ENCODE results near the gene SH3BP2. TPM values are rescaled to one million over a fixed set of nuclear protein-coding genes. Genes with fewer than 3 reads are reported as not detected.
"Not testable (repeated sequence)": the region's sequence is repeated elsewhere in the genome, so short reads cannot be mapped to it uniquely, and the experiment has no call there.

Gene SH3BP2
- total RNA-seq, 8 experiments from 2014 or later, result 17.5 to 41.5 (median 24.1) TPM

DNA sequence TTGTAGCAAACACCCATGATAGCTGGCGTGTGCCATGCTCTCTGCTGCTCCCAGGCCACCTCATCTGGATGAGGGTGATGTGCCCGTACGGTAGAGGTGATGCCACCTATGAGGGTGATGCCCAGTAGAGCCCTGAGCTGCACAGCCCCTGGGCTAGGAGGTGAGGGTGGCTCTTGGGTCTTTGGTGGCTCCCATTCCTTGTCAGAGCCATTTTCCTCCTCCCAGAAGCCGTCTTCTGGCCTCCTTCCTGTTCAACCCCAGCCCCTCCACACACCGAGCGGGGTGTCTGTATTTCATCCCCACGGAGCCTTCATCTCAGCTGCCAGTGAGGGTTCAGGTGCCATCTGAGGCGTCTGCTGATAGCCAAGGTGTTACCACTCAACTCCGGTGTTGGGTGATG lies 24.8 kb upstream of the SH3BP2 start:
- no peaks in the 10 kb centered on the region for H3K4me1 ChIP-seq (replicated peaks in 1 of 2)
- ATAC-seq (replicated peaks in 6 of 8), result no peak
- H3K27ac ChIP-seq, result no peak overlapping the region
- in situ Hi-C loops (cut with MboI; ENCODE audit: low pct_unique_long_range_greater_than_20kb in 2 of 9, low sequenced_read_pairs in 9 of 9, unreplicated experiment in 9 of 9), result loop anchor here in 1 of 9 experiments (25.0 kb wide), 1 partner anchor 169 kb away; no protein-coding TSS in a partner anchor
- 79 to 95% (median 89%) methylated on average over 3 to 4 of the region's 9 CpGs; no CpG with 5 or more reads in 7 of the 10 experiments for WGBS, 10 experiments
- H3K4me3 ChIP-seq, result no peak overlapping the region

GRCh38 chr4:2768921-2769336 lies 24.0 kb upstream of the SH3BP2 start:
- ATAC-seq (replicated peaks in 6 of 8), result no peak
- Histone ChIP-seq H3K27ac (no peak overlapping the region), H3K4me1 (replicated peaks in 1 of 2) (no peaks in the 10 kb centered on the region), H3K4me3 (no peak overlapping the region)
- WGBS, 10 experiments, result 49 to 100% (median 73%) methylated on average over 1 to 4 of the region's 15 CpGs; no CpG with 5 or more reads in 4 of the 10 experiments
- in situ Hi-C loops (cut with MboI; ENCODE audit: low pct_unique_long_range_greater_than_20kb in 2 of 9, low sequenced_read_pairs in 9 of 9, unreplicated experiment in 9 of 9), result loop anchor here in 1 of 9 experiments (25.0 kb wide), 1 partner anchor 168 kb away; no protein-coding TSS in a partner anchor

DNA sequence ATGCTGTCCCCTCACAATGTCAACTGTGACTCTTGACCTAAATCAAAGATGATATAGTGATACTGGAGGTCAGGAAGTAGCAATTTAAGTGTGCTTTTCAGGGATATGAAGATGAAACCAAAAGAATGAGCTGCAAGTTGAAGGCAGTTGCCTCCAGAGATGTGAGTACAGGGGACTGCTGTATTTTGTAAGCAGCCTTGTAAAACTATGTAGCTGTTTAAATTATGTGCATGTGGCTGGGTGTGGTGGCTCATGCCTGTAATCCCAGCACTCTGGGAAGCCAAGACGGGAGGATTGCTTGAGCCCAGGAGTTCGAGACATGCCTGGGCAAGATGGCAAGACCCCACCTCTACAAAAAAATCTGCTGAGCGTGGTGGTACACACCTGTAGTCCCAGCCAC lies 21.6 kb upstream of the SH3BP2 start:
- WGBS, 10 experiments, result 0 to 80% (median 72%) methylated on average over 1 to 3 of the region's 3 CpGs; no CpG with 5 or more reads in 7 of the 10 experiments
- Histone ChIP-seq H3K4me3 (no peak overlapping the region), H3K4me1 (replicated peaks in 1 of 2) (no peaks in the 10 kb centered on the region), H3K27ac (no peak overlapping the region)
- peak in 3 of 8 experiments; percentile 95 to 99 (median 99) for ATAC-seq (replicated peaks in 6 of 8)
- in situ Hi-C loops (cut with MboI; ENCODE audit: low pct_unique_long_range_greater_than_20kb in 2 of 9, low sequenced_read_pairs in 9 of 9, unreplicated experiment in 9 of 9), result loop anchor here in 1 of 9 experiments (25.0 kb wide), 1 partner anchor 166 kb away; no protein-coding TSS in a partner anchor

DNA sequence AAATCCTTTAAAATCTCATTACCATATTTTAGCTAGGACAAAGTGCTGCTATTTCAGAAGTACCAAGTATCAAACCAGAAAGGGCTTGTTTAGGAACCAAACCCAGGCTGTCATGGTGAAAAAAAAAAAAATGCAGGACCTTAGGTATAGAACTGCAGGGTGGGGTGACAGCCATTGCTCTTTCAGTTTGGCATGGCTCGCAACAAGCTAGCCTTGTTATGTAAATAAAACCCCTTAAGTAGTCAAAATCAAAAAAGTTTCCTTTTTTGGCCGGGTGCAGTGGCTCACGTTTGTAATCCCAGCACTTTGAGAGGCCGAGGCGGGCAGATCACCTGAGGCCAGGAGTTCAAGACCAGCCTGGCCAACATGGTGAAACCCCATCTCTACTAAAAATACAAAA lies 12.2 kb upstream of the SH3BP2 start:
- H3K27ac ChIP-seq; H3K4me3 ChIP-seq; H3K4me1 ChIP-seq (replicated peaks in 1 of 2); ATAC-seq (replicated peaks in 6 of 8); in situ Hi-C loops (cut with MboI; ENCODE audit: low pct_unique_long_range_greater_than_20kb in 2 of 9, low sequenced_read_pairs in 9 of 9, unreplicated experiment in 9 of 9): not testable (repeated sequence)
- WGBS, 10 experiments, result 60 to 81% (median 68%) methylated on average over 1 to 5 of the region's 5 CpGs; no CpG with 5 or more reads in 4 of the 10 experiments

DNA sequence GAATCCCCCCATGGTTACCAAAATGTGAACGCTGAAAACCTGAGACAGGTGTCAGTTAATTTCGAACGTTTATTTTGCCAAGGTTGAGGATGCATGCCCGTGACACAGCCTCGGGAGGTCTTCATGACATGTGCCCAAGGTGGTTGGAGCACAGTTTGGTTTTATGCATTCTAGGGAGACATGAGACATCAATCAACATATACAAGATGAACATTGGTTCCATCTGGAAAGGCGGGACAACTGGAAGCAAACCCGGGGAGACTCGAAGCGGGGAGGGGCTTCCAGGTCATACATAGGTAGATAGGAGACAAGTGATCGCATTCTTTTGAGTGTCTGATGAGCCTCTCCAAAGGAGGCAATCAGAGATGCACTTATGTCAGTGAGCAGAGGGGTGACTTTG lies 11.0 kb upstream of the SH3BP2 start:
- no peak for ATAC-seq (replicated peaks in 6 of 8)
- in situ Hi-C loops (cut with MboI; ENCODE audit: low pct_unique_long_range_greater_than_20kb in 2 of 9, low sequenced_read_pairs in 9 of 9, unreplicated experiment in 9 of 9), result no loop called here
- H3K27ac ChIP-seq, result no peak overlapping the region
- 42 to 96% (median 84%) methylated on average over 1 to 10 of the region's 10 CpGs; no CpG with 5 or more reads in 2 of the 10 experiments for WGBS, 10 experiments
- H3K4me1 ChIP-seq (replicated peaks in 1 of 2), result no peaks in the 10 kb centered on the region
- H3K4me3 ChIP-seq, result no peak overlapping the region

DNA sequence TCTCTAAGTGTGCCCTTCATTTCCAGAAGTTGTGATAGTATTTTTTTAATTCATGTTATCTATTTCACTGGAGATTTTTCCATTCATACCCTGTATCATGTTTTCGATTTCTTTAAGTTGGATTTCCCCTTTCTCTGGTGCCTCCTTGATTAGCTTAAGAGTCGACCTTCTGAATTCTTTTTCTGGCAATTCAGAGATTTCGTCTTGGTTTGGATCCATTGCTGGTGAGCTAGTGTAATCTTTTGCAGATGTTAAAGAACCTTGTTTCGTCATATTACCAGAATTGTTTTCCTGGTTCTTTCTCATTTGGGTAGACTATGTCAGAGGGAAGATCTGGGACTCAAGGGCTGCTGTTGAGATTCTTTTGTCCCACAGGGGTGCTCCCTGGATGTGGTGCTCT lies 9.1 kb upstream of the SH3BP2 start:
- no peak for ATAC-seq (replicated peaks in 6 of 8)
- Histone ChIP-seq H3K27ac (no peak overlapping the region), H3K4me1 (replicated peaks in 1 of 2) (no peaks in the 10 kb centered on the region), H3K4me3 (no peak overlapping the region)
- 8 to 100% (median 73%) methylated on average over 1 to 4 of the region's 4 CpGs for WGBS, 10 experiments
- in situ Hi-C loops (cut with MboI; ENCODE audit: low pct_unique_long_range_greater_than_20kb in 2 of 9, low sequenced_read_pairs in 9 of 9, unreplicated experiment in 9 of 9), result no loop called here

GRCh38 chr4:2785613-2786012 lies 7.3 kb upstream of the SH3BP2 start:
- H3K4me3 ChIP-seq, result no peak overlapping the region
- peaks cover 0 to under 1% of the 10 kb centered on the region in 2 donors for H3K4me1 ChIP-seq (replicated peaks in 1 of 2)
- in situ Hi-C loops (cut with MboI; ENCODE audit: low pct_unique_long_range_greater_than_20kb in 2 of 9, low sequenced_read_pairs in 9 of 9, unreplicated experiment in 9 of 9), result no loop called here
- H3K27ac ChIP-seq, result no peak overlapping the region
- WGBS, 10 experiments, result 0 to 100% (median 53%) methylated on average over 1 to 4 of the region's 4 CpGs; no CpG with 5 or more reads in 2 of the 10 experiments
- peak in 1 of 8 experiments; percentile 18 for ATAC-seq (replicated peaks in 6 of 8)

DNA sequence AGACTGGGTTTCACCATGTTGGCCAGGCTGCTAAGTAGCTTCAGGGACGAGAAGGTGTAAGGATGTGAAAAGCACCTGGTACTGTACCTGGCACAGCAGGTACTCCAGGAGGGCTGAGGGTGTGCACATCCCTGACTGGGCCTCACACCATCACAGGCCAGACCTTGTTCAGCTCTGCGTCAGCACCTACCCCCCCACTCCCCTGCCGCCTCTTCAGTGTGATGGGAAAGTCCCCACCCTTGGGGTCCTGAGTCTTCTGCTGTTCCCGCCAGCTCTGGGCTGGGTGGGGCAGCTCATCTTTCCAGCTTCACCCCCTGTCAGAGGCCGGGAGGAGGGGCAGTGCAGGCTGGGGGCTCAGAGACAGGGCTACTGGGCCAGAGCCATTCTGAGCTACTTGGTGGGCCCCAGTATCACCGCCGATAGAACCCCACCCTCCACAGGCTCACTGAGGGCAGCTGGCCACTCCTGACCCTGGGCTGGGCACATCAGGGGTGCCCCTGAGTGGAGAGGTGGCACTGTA lies 6.7 kb upstream of the SH3BP2 start:
- Histone ChIP-seq H3K4me1 (replicated peaks in 1 of 2) (peaks cover 0 to 7% of the 10 kb centered on the region in 2 donors), H3K4me3 (no peak overlapping the region), H3K27ac (no peak overlapping the region)
- in situ Hi-C loops (cut with MboI; ENCODE audit: low pct_unique_long_range_greater_than_20kb in 2 of 9, low sequenced_read_pairs in 9 of 9, unreplicated experiment in 9 of 9), result no loop called here
- ATAC-seq (replicated peaks in 6 of 8), result no peak
- 58% methylated on average over 2 of the region's 7 CpGs; no CpG with 5 or more reads in 9 of the 10 experiments for WGBS, 10 experiments

- Histone ChIP-seq H3K4me1 (replicated peaks in 1 of 2) (peaks cover 2 to 7% of the 10 kb centered on the region in 2 donors), H3K4me3 (no peak overlapping the region), H3K27ac (no peak overlapping the region)
- ATAC-seq (replicated peaks in 6 of 8), result no peak
- in situ Hi-C loops (cut with MboI; ENCODE audit: low pct_unique_long_range_greater_than_20kb in 2 of 9, low sequenced_read_pairs in 9 of 9, unreplicated experiment in 9 of 9), result no loop called here
- WGBS, 10 experiments, result no CpG with 5 or more reads among the region's 9 CpGs
Observed at GRCh38 chr4:2786794-2787229, 6.1 kb upstream of the SH3BP2 start.

DNA sequence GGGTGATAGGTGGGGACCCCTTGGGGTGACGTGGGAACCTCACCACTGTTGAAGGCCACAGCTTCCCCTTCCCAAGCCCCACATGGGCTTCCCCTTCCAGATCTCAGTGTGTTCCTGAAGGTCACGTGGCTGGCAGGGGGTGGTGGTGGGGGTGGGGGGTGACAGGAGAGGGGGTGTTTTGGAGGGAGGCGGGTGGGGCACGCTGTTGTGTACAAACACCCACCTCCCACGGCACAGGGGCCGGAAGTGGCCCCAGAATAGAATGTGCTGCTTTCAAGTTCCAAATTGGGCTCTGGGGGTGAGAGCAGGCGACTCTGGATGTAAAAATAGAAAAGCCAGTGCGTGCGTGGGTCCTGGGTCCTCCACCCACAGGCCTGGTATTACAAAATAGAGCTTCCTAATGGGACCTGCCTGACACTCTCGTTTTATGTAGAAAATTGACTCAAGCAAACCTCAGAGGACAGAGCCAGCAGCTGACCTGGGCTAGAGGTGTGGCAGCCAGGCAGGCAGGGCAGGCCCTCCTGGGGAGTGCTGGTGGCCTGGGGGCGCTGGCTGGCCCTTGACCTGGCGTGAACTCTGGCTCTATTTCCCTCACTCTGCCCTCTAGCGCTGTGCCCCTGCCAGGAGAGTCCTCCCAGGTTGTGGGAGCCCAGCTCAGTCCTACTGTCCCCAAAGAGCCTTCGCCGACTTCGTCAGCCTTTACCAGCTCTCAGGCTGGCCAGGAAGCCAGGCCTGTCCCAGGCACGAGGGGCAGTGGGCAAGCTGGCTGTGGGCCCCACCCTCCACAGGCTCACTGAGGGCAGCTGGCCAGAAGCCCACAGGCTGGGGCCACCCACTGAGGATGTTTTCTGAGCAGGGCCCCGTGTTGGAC lies 5.4 kb upstream of the SH3BP2 start:
- WGBS, 10 experiments, result 33 to 93% (median 73%) methylated on average over 1 to 6 of the region's 18 CpGs; no CpG with 5 or more reads in 4 of the 10 experiments
- in situ Hi-C loops (cut with MboI; ENCODE audit: low pct_unique_long_range_greater_than_20kb in 2 of 9, low sequenced_read_pairs in 9 of 9, unreplicated experiment in 9 of 9), result no loop called here
- ATAC-seq (replicated peaks in 6 of 8), result peak in 2 of 8 experiments; percentile 45 to 55
- Histone ChIP-seq H3K27ac (no peak overlapping the region), H3K4me1 (replicated peaks in 1 of 2) (peaks cover 2 to 10% of the 10 kb centered on the region in 2 donors), H3K4me3 (no peak overlapping the region)

DNA sequence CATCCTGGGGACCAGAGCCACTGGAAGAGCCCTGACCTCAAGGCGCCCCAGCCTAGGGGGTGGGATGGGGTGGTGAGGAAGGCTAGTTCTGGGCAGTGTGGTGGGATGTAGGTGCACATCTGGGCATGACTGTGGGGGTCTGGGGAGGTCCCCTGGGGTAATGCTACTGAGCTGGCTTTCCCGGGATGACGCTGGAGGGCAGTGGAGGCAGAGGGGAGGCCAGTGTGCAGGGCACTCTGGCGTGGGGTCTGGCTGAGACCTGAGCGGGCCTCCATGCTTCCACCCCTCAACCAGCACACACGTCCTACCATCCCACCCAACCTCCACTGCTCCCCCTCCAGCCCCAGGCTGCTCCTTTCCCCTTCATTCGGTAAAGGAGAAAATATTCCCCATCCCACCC lies 4.8 kb upstream of the SH3BP2 start:
- no peak overlapping the region for H3K4me3 ChIP-seq
- in situ Hi-C loops (cut with MboI; ENCODE audit: low pct_unique_long_range_greater_than_20kb in 2 of 9, low sequenced_read_pairs in 9 of 9, unreplicated experiment in 9 of 9), result no loop called here
- H3K27ac ChIP-seq, result no peak overlapping the region
- ATAC-seq (replicated peaks in 6 of 8), result no peak
- WGBS, 10 experiments, result no CpG with 5 or more reads among the region's 7 CpGs
- H3K4me1 ChIP-seq (replicated peaks in 1 of 2), result peaks cover 2 to 13% of the 10 kb centered on the region in 2 donors

DNA sequence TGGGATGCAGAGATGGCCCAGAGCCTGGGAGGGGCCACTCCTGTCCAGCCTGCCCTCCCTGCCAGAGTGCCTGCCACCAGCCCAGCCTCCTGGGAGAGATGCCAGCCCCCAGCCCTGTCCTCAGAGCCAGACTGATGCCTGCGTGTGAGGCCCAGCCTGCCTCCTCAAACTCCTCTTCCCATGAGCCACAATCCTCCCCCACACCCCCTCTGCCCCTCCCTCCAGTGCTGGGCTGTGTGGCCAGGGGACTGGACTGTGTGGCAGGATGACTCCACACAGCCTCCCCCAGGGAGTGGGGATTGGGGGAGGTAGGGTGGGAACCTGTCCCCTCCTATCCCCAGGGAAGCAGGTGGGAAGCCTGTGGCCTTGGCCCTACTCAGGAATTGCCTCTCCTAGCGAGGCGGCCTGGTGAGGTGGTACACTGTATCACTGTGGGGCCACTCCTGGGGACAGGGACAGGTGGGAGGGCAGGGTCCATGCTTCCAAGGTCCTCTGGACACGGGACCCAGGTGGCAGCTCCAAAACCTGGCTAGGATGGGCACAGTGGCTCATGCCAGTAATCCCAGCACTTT lies 4.3 kb upstream of the SH3BP2 start:
- no peak overlapping the region for H3K27ac ChIP-seq
- H3K4me3 ChIP-seq, result no peak overlapping the region
- WGBS, 10 experiments, result 20 to 40% methylated on average over 1 of the region's 4 CpGs; no CpG with 5 or more reads in 8 of the 10 experiments
- peaks cover 4 to 15% of the 10 kb centered on the region in 2 donors for H3K4me1 ChIP-seq (replicated peaks in 1 of 2)
- peak; percentile 8 to 63 (median 23) for ATAC-seq (replicated peaks in 6 of 8)
- in situ Hi-C loops (cut with MboI; ENCODE audit: low pct_unique_long_range_greater_than_20kb in 2 of 9, low sequenced_read_pairs in 9 of 9, unreplicated experiment in 9 of 9), result no loop called here

DNA sequence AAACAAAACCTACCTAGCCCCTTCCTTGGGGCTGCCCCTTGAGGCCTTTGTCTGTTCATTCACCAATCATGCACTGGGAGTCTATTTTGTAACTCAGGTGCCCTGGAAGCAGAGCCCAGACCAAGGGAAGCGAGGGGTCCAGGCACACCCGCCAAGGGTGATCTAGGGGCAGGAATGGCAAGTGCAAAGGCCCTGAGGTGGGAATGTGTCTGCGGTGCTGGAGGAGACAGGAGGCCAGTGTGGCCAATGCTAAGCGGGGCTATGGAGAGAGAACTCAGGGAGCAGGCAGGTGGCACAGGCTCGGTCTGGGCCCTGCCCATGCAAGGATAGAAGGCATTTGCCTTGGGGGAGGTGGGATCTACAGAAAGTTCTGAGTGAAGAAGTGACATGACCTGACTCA lies 3.5 kb upstream of the SH3BP2 start:
- WGBS, 10 experiments, result 80 to 100% (median 98%) methylated on average over 1 to 3 of the region's 5 CpGs; no CpG with 5 or more reads in 4 of the 10 experiments
- ATAC-seq (replicated peaks in 6 of 8), result no peak
- H3K27ac ChIP-seq, result no peak overlapping the region
- no peak overlapping the region for H3K4me3 ChIP-seq
- in situ Hi-C loops (cut with MboI; ENCODE audit: low pct_unique_long_range_greater_than_20kb in 2 of 9, low sequenced_read_pairs in 9 of 9, unreplicated experiment in 9 of 9), result no loop called here
- peaks cover 11 to 23% of the 10 kb centered on the region in 2 donors for H3K4me1 ChIP-seq (replicated peaks in 1 of 2)
